Duodenal mucosa (tissue), 2 donors: ENCODE data around the gene PLK3.
A peak's percentile ranks its signal among the peaks of the same experiment; 100 is the strongest.

ENCODE experiments used
- H3K27ac ChIP-seq: one replicate; pipeline ENCODE4 v1.7.0; 2013; ENCODE audit warnings: low read depth, low read length
- H3K27me3 ChIP-seq, 2 donors: one replicate each; pipeline ENCODE4 v1.7.0; 2013; ENCODE audit warnings: low read length in 2 of 2, control low read depth in 1 of 2; ENCODE audit not compliant: insufficient read depth in 2 of 2, control insufficient read depth in 1 of 2
- H3K36me3 ChIP-seq, 2 donors: one replicate each; pipeline ENCODE4 v1.7.0; 2013; ENCODE audit warnings: low read length in 2 of 2, control low read depth in 1 of 2; ENCODE audit not compliant: insufficient read depth in 2 of 2, control insufficient read depth in 1 of 2
- H3K4me1 ChIP-seq, 2 donors: one replicate each; pipeline ENCODE4 v1.7.0; 2013; ENCODE audit warnings: low read length in 2 of 2, control low read depth in 1 of 2; ENCODE audit not compliant: insufficient read depth in 2 of 2, control insufficient read depth in 1 of 2
- H3K4me3 ChIP-seq, 2 donors: one replicate each; pipeline ENCODE4 v1.7.0; 2013; ENCODE audit warnings: low read length in 2 of 2, low read depth in 1 of 2
- H3K9ac ChIP-seq, 2 donors: one replicate each; pipeline ENCODE4 v1.7.0; 2013; ENCODE audit warnings: low read length in 2 of 2, low read depth in 1 of 2
- H3K9me3 ChIP-seq, 2 donors: one replicate each; pipeline ENCODE4 v1.7.0; 2013; ENCODE audit warnings: low read length in 2 of 2, control low read depth in 1 of 2; ENCODE audit not compliant: control insufficient read depth in 1 of 2

The PLK3 gene

GRCh38 chr1:44777969-44778635, 22.1 kb upstream of the PLK3 start:
- H3K27ac ChIP-seq: no peak overlapping the region
- H3K9ac ChIP-seq: peak overlapping the region in 1 of 2 donors; percentile 3
- H3K36me3 ChIP-seq: peaks cover 15 to 49% of the 10 kb centered on the region in 2 donors
- no peak overlapping the region for H3K4me3 ChIP-seq
- H3K9me3 ChIP-seq: no peaks in the 10 kb centered on the region
- peaks cover 21% of the 10 kb centered on the region in 2 donors for H3K4me1 ChIP-seq
- H3K27me3 ChIP-seq: no peaks in the 10 kb centered on the region

- peaks cover 15 to 49% of the 10 kb centered on the region in 2 donors for H3K36me3 ChIP-seq
- peaks cover 26 to 28% of the 10 kb centered on the region in 2 donors for H3K4me1 ChIP-seq
- no peak overlapping the region for H3K4me3 ChIP-seq
These were observed 21.2 kb upstream of the PLK3 start for GRCh38 chr1:44778705-44779576.

GRCh38 chr1:44780583-44781121, 19.5 kb upstream of the PLK3 start:
- H3K9ac ChIP-seq: no peak overlapping the region
- no peak overlapping the region for H3K4me3 ChIP-seq
- H3K27ac ChIP-seq: no peak overlapping the region
- H3K9me3 ChIP-seq: no peaks in the 10 kb centered on the region
- no peaks in the 10 kb centered on the region for H3K27me3 ChIP-seq
- H3K4me1 ChIP-seq: peaks cover 28 to 32% of the 10 kb centered on the region in 2 donors
- peaks cover 15 to 49% of the 10 kb centered on the region in 2 donors for H3K36me3 ChIP-seq

More at GRCh38 chr1:44778705-44779576, 21.2 kb upstream of the PLK3 start:
- no peak overlapping the region for H3K27ac ChIP-seq
- H3K9ac ChIP-seq: no peak overlapping the region
- H3K9me3 ChIP-seq: no peaks in the 10 kb centered on the region
- H3K27me3 ChIP-seq: no peaks in the 10 kb centered on the region

- Histone ChIP-seq H3K36me3 (peaks cover 10 to 27% of the 10 kb centered on the region in 2 donors), H3K27me3 (no peaks in the 10 kb centered on the region), H3K4me1 (peaks cover 16 to 24% of the 10 kb centered on the region in 2 donors), H3K9me3 (no peaks in the 10 kb centered on the region), H3K9ac (peak overlapping the region; percentile 45 to 64), H3K4me3 (peak overlapping the region; percentile 55 to 61), H3K27ac (no peak overlapping the region)
These were observed 16.5 kb upstream of the PLK3 start for GRCh38 chr1:44783697-44784093.

DNA sequence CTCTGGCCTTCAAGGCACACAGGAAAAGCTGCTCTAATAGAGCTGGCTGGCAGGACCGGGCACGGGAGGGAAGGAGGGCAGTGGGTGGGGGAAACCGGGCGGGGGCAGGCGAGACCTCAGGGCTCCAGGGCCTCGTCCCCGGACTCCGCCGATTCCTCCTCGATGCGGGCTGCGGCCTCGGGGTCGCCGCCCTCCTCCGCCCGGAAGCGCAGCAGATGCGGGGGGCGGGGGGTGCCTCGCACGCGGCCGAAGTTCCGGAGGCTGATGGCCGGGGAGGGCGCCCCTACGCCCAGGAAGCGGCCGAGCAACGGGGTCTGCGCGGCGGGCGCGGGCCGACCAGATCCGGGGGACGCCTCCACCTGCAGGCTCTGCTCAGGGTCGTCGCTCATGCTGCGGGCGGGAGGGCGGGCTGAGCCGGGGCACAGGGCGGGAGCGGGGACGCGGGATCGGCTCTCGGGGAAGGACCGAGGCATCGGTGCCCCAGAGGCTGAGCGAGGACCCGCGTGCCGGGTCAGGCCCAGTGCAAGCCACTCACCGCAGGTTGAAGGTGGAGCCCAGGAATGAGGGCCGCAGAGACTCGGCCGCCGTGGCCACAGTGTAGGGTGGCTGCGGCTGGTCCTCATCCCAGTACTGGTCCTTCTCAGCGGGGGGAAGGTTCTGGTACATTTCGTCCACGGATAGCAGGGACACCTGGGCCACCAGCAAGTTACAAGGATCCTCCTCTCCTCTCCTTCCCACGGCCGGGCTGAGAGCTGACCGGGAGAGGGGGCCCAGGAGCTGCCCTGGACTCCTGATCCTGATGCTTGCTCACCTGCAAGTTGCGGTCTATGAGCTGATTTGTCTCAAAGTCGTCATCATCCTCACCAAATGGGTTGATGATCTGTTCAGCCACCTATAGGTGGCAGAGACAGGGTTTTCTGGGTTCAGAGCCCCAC, 15.8 kb upstream of the PLK3 start:
- Histone ChIP-seq H3K4me1 (peaks cover 16 to 24% of the 10 kb centered on the region in 2 donors), H3K27me3 (no peaks in the 10 kb centered on the region), H3K9me3 (no peaks in the 10 kb centered on the region), H3K36me3 (peaks cover 6 to 21% of the 10 kb centered on the region in 2 donors), H3K9ac (peak overlapping the region; percentile 45 to 64), H3K4me3 (peak overlapping the region; percentile 55 to 61), H3K27ac (no peak overlapping the region)

GRCh38 chr1:44785029-44785380, 15.2 kb upstream of the PLK3 start:
- Histone ChIP-seq H3K4me3 (peak overlapping the region in 1 of 2 donors; percentile 43), H3K9me3 (no peaks in the 10 kb centered on the region), H3K36me3 (peaks cover 6 to 16% of the 10 kb centered on the region in 2 donors), H3K27me3 (no peaks in the 10 kb centered on the region), H3K9ac (no peak overlapping the region), H3K27ac (no peak overlapping the region), H3K4me1 (peaks cover 16 to 24% of the 10 kb centered on the region in 2 donors)

GRCh38 chr1:44785501-44786137, 14.6 kb upstream of the PLK3 start:
- Histone ChIP-seq H3K36me3 (peaks cover 6 to 10% of the 10 kb centered on the region in 2 donors), H3K4me3 (peak overlapping the region; percentile 69), H3K27ac (no peak overlapping the region), H3K4me1 (peaks cover 16 to 24% of the 10 kb centered on the region in 2 donors), H3K9ac (peak overlapping the region; percentile 5 to 63), H3K9me3 (no peaks in the 10 kb centered on the region), H3K27me3 (no peaks in the 10 kb centered on the region)

GRCh38 chr1:44786138-44786840, 13.9 kb upstream of the PLK3 start:
- Histone ChIP-seq H3K9ac (peak overlapping the region; percentile 5 to 63), H3K36me3 (peaks cover 3% of the 10 kb centered on the region in 2 donors), H3K9me3 (no peaks in the 10 kb centered on the region), H3K27ac (no peak overlapping the region), H3K27me3 (no peaks in the 10 kb centered on the region), H3K4me3 (peak overlapping the region; percentile 69), H3K4me1 (peaks cover 16 to 24% of the 10 kb centered on the region in 2 donors)
